Measurements from ENCODE around the gene CLMN.

GRCh38 chr14:95288672-95289322, 30.9 kb downstream of the CLMN start:
- TF ChIP-seq, protein P1, sequence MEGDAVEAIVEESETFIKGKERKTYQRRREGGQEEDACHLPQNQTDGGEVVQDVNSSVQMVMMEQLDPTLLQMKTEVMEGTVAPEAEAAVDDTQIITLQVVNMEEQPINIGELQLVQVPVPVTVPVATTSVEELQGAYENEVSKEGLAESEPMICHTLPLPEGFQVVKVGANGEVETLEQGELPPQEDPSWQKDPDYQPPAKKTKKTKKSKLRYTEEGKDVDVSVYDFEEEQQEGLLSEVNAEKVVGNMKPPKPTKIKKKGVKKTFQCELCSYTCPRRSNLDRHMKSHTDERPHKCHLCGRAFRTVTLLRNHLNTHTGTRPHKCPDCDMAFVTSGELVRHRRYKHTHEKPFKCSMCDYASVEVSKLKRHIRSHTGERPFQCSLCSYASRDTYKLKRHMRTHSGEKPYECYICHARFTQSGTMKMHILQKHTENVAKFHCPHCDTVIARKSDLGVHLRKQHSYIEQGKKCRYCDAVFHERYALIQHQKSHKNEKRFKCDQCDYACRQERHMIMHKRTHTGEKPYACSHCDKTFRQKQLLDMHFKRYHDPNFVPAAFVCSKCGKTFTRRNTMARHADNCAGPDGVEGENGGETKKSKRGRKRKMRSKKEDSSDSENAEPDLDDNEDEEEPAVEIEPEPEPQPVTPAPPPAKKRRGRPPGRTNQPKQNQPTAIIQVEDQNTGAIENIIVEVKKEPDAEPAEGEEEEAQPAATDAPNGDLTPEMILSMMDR (IDR thresholded peaks at IDR 0.05; ENCODE audit: poor library complexity): no peak
- no peak for TF ChIP-seq EZH2phosphoT487 (IDR thresholded peaks at IDR 0.05; ENCODE audit: low read depth, severe bottlenecking, unreplicated experiment)
- TF ChIP-seq EZH2 (IDR thresholded peaks at IDR 0.05; ENCODE audit: borderline replicate concordance): no peak
